Pancreas (tissue), 10 donors: ENCODE measurements around the gene KPNA1. TPM values are rescaled to one million over a fixed set of nuclear protein-coding genes. Genes with fewer than 3 reads are reported as not detected.

ENCODE experiments used
- ATAC-seq, 4 donors: fragments of 200-7000 bp; cut with Tn5 transposase; one replicate each; pipeline versions ENCODE4 v1.8.0 to v1.9.1; 2020; ENCODE audit warnings: mild to moderate bottlenecking in 4 of 4, moderate library complexity in 4 of 4
- DNase-seq, 6 donors: peaks; one replicate each; pipeline ENCODE4 v3.0.0-alpha.2; 2020
- FAIRE-seq: peaks from 2 replicates; lab custom pipeline; 2012; peaks lifted over from hg19 to GRCh38; lab: Jason Lieb, UNC
- H3K27ac ChIP-seq, 4 donors: fragments of 200-600 bp; sonication (generic); 1 replicate in 3 of 4; 2 replicates in 1 of 4; pipeline versions ENCODE4 v1.5.0 to v1.8.0; 2020
- H3K27me3 ChIP-seq, 4 donors: fragments of 200-600 bp; one replicate each; pipeline ENCODE4 v1.8.0; 2021
- H3K36me3 ChIP-seq, 3 donors: fragments of 200-600 bp; sonication (generic) in 1 of 3; one replicate each; pipeline versions ENCODE4 v1.5.0 to v1.8.0; 2020 to 2021
- H3K4me1 ChIP-seq, 3 donors: fragments of 200-600 bp; one replicate each; pipeline ENCODE4 v1.8.0; 2021
- H3K4me3 ChIP-seq, 4 donors: fragments of 200-600 bp; sonication (generic) in 2 of 4; one replicate each; pipeline versions ENCODE4 v1.5.0 to v1.8.0; 2020 to 2021
- H3K9me3 ChIP-seq, 4 donors: fragments of 200-600 bp; one replicate each; pipeline ENCODE4 v1.8.0; 2021
- WGBS, 2 donors: extraction: QIAGEN DNeasy Blood & Tissue Kit; methylation state at CpG; one replicate each; pipeline ENCODE4 v1.1.7; 2013; 5-methylcytosine and 5-hydroxymethylcytosine counted together
- intact Hi-C, 3 donors: fragments of 100-400 bp; cut with DNase I; formaldehyde crosslinking; loops; one replicate each; pipeline versions ENCODE4 v1.11.1 to v1.14.2; 2022
- polyA plus RNA-seq, 2 donors: library from polyadenylated mRNA; stranded (reverse); fragments of 200-250 nt; gene quantifications; one replicate each; pipeline ENCODE4 v1.2.3, GENCODE V29; 2013
- total RNA-seq, 6 donors: library from RNA; stranded (reverse); fragmentation: NEBNext Ultra II Directional in 4 of 6; extraction: Animal tissue kit (Norgen Biotek cat#: 25700) in 4 of 6; gene quantifications; one replicate each; pipeline versions ENCODE4 v1.2.1 to v1.2.4, GENCODE V29; 2021 to 2023
- TF ChIP-seq, protein P1 (sequence below), 4 donors: fragments of 200-600 bp; sonication (generic) in 3 of 4; IDR thresholded peaks; one replicate each; pipeline versions ENCODE4 v1.5.0 to v1.8.0; 2021; ENCODE audit warnings: antibody characterized with exemption in 4 of 4
- donor health status: healthy with polysubstance abuse.
- donor health status: DM: no; HTN: no; CAD: no; lungs with moderate emphysema.
- donor health status: DM: no; HTN: no; CAD: no.
- donor health status: control.
- donor health status: control.
- donor health status: Bipolar disorder and iron deficiency.
- donor health status: DM: yes; HTN: yes; CAD: no.
- donor health status: DM: no; HTN: no; CAD: no.
- donor health status: DM: no; HTN: no; CAD: no.
- donor health status: DM: yes; HTN: yes; CAD: no.

The KPNA1 gene
- total and polyA plus RNA-seq, 8 donors, result 5.7 to 35.1 (median 21.8) TPM

DNA sequence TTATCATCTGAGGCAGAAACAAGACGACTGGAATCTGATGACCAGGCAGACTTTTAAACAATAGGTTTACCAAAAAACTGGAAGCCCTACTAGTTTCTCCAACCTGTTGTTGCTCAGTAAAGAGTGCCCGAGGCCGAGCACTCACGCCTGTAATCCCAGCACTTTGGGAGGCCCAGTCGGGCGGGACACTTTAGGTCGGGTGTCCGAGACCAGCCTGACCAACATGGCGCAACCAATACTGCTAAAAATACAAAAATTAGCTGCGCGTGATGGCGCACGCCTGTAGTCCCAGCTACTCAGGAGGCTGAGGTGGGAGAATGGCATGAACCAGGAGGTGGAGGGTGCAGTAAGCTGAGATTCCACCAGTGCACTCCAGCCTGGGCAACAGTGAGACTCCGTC, 97.8 kb downstream of the KPNA1 start:
- no peaks in the 10 kb centered on the region for H3K36me3 ChIP-seq
- H3K9me3 ChIP-seq, result no peaks in the 10 kb centered on the region
- peak overlapping the region; percentile 83 to 94 (median 89) for H3K27ac ChIP-seq
- ATAC-seq (peak; percentile 5 to 12 (median 8)), FAIRE-seq (no peak), DNase-seq (peak in 3 of 6 donors; percentile 15 to 39 (median 24))
- TF ChIP-seq, protein P1, sequence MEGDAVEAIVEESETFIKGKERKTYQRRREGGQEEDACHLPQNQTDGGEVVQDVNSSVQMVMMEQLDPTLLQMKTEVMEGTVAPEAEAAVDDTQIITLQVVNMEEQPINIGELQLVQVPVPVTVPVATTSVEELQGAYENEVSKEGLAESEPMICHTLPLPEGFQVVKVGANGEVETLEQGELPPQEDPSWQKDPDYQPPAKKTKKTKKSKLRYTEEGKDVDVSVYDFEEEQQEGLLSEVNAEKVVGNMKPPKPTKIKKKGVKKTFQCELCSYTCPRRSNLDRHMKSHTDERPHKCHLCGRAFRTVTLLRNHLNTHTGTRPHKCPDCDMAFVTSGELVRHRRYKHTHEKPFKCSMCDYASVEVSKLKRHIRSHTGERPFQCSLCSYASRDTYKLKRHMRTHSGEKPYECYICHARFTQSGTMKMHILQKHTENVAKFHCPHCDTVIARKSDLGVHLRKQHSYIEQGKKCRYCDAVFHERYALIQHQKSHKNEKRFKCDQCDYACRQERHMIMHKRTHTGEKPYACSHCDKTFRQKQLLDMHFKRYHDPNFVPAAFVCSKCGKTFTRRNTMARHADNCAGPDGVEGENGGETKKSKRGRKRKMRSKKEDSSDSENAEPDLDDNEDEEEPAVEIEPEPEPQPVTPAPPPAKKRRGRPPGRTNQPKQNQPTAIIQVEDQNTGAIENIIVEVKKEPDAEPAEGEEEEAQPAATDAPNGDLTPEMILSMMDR (IDR thresholded peaks at IDR 0.05), result no peak
- WGBS, 2 donors, result 21 to 23% methylated on average over 14 of the region's 14 CpGs
- intact Hi-C loops, result no loop called here
- peak overlapping the region; percentile 51 to 82 (median 66) for H3K4me3 ChIP-seq
- H3K4me1 ChIP-seq, result peaks cover 17 to 27% (median 26%) of the 10 kb centered on the region in 3 donors
- H3K27me3 ChIP-seq, result no peaks in the 10 kb centered on the region

DNA sequence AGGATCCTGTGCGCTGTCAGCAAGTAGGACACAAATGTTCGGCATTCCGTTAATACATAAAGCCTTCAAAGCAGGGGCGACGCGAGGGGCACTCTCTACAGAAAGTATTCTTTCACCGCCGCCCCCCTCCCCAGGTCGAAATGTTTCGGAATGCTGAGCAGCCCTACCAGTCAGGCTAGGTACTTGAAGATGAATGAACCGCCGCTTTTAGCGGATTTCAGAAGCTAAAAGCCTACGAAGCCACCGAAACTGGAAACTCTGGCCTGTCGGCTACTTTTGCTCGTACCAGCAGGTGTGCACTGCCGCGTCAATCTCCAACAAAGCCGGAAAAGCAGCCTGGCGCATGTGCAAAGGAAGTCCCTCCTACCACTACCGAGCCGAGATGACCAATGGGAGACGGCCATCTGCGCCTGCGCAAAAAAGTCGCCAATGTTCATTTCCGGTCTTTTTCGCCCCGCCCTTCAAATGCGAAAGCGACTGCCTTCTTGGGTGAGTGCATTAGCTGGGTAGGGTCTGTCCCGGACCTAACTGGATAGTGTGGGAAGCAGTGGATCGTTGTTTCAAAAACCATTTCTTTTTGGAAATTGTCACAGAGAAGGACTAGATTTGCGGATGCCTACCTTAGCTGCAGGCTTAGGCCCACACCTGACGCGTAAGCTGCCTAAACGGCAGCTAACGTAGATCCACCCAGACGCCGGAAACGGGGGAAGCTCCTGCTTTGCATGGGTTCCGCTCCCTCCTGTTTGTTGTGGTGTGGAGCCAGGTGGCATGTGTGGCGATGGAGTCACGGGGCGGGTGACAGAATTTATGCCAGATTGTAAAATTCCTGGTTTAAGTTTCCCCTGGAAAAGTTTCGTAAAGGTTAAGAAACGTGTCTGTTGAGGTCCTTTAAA, 98.7 kb downstream of the KPNA1 start, which contains the start of gene WDR5B:
WDR5B (minus strand) TSS at position 301 of the 893 bp plus-strand sequence. CDS start 534 bp downstream, outside the sequence.
- WGBS, 2 donors, result 0% methylated on average over 48 of the region's 48 CpGs
- FAIRE-seq, result peak; percentile 95
- intact Hi-C loops, result no loop called here

DNA sequence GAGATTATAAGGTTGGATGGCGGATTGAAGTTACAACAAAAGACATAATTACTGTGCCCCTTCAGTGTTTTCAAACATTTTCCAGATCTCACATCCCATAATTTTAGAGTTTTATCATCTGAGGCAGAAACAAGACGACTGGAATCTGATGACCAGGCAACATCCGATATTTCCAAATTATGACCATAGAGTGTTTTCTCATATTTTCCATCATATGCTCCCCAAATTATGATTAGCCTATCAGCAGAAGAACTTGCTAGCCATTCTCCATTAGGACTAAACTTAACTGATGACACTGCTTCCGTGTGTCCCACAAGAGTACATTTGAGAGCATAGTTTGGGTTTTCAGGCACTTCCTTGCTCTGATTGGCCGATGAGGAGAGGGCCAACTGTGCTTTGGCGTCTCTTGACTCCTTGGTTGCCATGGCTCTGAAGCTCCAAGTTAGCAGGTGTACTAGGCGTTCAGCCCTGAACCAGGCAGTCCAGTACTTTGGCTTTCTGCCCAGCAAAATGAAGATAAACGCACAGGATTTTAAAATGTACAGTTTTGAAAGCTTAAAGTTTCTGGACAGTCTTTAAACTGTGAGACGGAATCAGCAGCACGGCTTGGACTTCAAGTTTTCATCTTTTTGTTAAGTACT, 99.5 kb downstream of the KPNA1 start:
- Histone ChIP-seq H3K9me3 (no peaks in the 10 kb centered on the region), H3K27ac (peak overlapping the region; percentile 83 to 94 (median 89)), H3K4me3 (peak overlapping the region; percentile 51 to 82 (median 66)), H3K36me3 (peaks cover 0 to 5% (median under 1%) of the 10 kb centered on the region in 3 donors), H3K4me1 (peaks cover 17 to 30% (median 27%) of the 10 kb centered on the region in 3 donors), H3K27me3 (no peaks in the 10 kb centered on the region)
- WGBS, 2 donors, result 13% methylated on average over 10 of the region's 10 CpGs
- TF ChIP-seq, protein P1 (IDR thresholded peaks at IDR 0.05), result no peak
- ATAC-seq (peak; percentile 63 to 79 (median 72)), FAIRE-seq (no peak), DNase-seq (peak in 5 of 6 donors; percentile 45 to 73 (median 66))
- intact Hi-C loops, result no loop called here

More for the DNA sequence above, 98.7 kb downstream of the KPNA1 start, which contains the start of gene WDR5B:
- ATAC-seq, result peak; percentile 92 to 97 (median 92)
- peak; percentile 97 to 100 (median 98) for DNase-seq
- no peaks in the 10 kb centered on the region for H3K9me3 ChIP-seq
- no peaks in the 10 kb centered on the region for H3K36me3 ChIP-seq
- TF ChIP-seq, protein P1 (IDR thresholded peaks at IDR 0.05), result no peak
- H3K4me1 ChIP-seq, result peaks cover 17 to 30% (median 27%) of the 10 kb centered on the region in 3 donors
- H3K27ac ChIP-seq, result peak within 1 kb of the TSS; percentile 83 to 94 (median 89)
- H3K27me3 ChIP-seq, result no peaks in the 10 kb centered on the region
- peak within 1 kb of the TSS; percentile 51 to 82 (median 66) for H3K4me3 ChIP-seq

DNA sequence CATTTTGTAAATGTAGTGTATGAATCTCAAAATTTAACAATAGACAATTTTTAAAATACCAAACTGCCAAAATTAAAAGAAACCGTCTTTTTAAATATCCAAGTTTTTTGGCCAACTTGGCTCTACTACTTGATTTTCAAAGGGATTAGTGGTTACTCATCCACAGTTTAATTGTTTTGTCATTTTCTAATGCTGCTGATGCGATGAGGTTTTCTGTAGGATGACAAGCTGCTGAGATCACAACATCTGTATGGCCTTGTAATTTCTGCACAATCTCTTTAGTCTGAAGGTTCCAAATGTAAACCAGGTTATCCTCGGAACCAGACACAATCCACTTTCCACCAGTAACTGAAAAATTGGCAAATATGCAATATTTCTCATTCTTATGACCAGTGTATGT, 100.3 kb downstream of the KPNA1 start:
- H3K27ac ChIP-seq, result peak overlapping the region in 1 of 4 donors; percentile 94
- TF ChIP-seq, protein P1 (IDR thresholded peaks at IDR 0.05), result no peak
- H3K4me3 ChIP-seq, result peak overlapping the region in 1 of 4 donors; percentile 82
- intact Hi-C loops, result no loop called here
- WGBS, 2 donors, result 48 to 74% methylated on average over 3 of the region's 3 CpGs
- no peaks in the 10 kb centered on the region for H3K9me3 ChIP-seq
- no peak for DNase-seq
- no peak for FAIRE-seq
- ATAC-seq, result no peak
- no peaks in the 10 kb centered on the region for H3K27me3 ChIP-seq
- H3K4me1 ChIP-seq, result peaks cover 17 to 30% (median 27%) of the 10 kb centered on the region in 3 donors
- peaks cover 0 to 9% (median 7%) of the 10 kb centered on the region in 3 donors for H3K36me3 ChIP-seq
